Upper lobe of left lung (tissue), 6 donors: Measurements from ENCODE around the gene SLC22A16. TPM values are rescaled to one million over a fixed set of nuclear protein-coding genes. Genes with fewer than 3 reads are reported as not detected.
A peak's percentile ranks its signal among the peaks of the same experiment; 100 is the strongest.

Source experiments
- ATAC-seq, 2 donors: fragments of 200-7000 bp; cut with Tn5 transposase; one replicate each; pipeline ENCODE4 v1.9.1; 2022; ENCODE audit warnings: mild to moderate bottlenecking in 2 of 2, moderate library complexity in 2 of 2; ENCODE audit not compliant: low FRiP score in 2 of 2
- DNase-seq, 2 donors: peaks; one replicate each; pipeline ENCODE4 v3.0.0-alpha.2; 2019 to 2020
- H3K27ac ChIP-seq, 4 donors: fragments of 200-600 bp; sonication (generic); one replicate each; pipeline ENCODE4 v1.5.1; 2016 to 2019
- H3K27me3 ChIP-seq, 4 donors: fragments of 200-600 bp; sonication (generic); one replicate each; pipeline ENCODE4 v1.5.1; 2017 to 2019
- H3K36me3 ChIP-seq, 4 donors: fragments of 200-600 bp; sonication (generic); one replicate each; pipeline ENCODE4 v1.5.1; 2016 to 2019
- H3K4me1 ChIP-seq, 4 donors: fragments of 200-600 bp; sonication (generic); one replicate each; pipeline ENCODE4 v1.5.1; 2018 to 2019
- H3K4me3 ChIP-seq, 4 donors: fragments of 200-600 bp; sonication (generic); one replicate each; pipeline ENCODE4 v1.5.1; 2017 to 2019; ENCODE audit warnings: mild to moderate bottlenecking in 2 of 4, moderate library complexity in 1 of 4
- H3K9me3 ChIP-seq, 4 donors: fragments of 200-600 bp; sonication (generic); one replicate each; pipeline ENCODE4 v1.5.1; 2018 to 2019
- EP300 ChIP-seq, 4 donors: sonication (generic); formaldehyde crosslinking; IDR thresholded peaks; one replicate each; pipeline ENCODE4 v1.5.1; 2017; ENCODE audit warnings: antibody characterized with exemption in 4 of 4, control low read depth in 2 of 4
- POLR2A ChIP-seq, 4 donors: fragments of 450-650 bp; IDR thresholded peaks; one replicate each; pipeline ENCODE4 v1.5.1; 2016 to 2017; ENCODE audit warnings: antibody characterized with exemption in 4 of 4, mild to moderate bottlenecking in 2 of 4
- POLR2AphosphoS5 ChIP-seq, 2 donors: sonication (generic); formaldehyde crosslinking; IDR thresholded peaks; one replicate each; pipeline ENCODE4 v1.5.1; 2017; ENCODE audit warnings: antibody characterized with exemption in 2 of 2
- WGBS, 2 donors: methylation state at CpG; one replicate each; pipeline ENCODE4 v1.1.5; 2017 to 2018; 5-methylcytosine and 5-hydroxymethylcytosine counted together
- total RNA-seq, 6 donors: library from RNA; depleted of rRNA in 4 of 6; stranded (reverse); fragments of >200 nt in 4 of 6; gene quantifications; one replicate each; pipeline versions ENCODE4 v1.1.0 to v1.2.1, GENCODE V29; 2016 to 2021
- TF ChIP-seq, protein P1 (sequence below), 6 experiments: fragments of 450-650 bp in 4 of 6; fragments of 200-600 bp in 2 of 6; sonication (generic) in 2 of 6; IDR thresholded peaks; one replicate each; pipeline ENCODE4 v1.5.1; 2016 to 2019; ENCODE audit warnings: antibody characterized with exemption in 6 of 6
- donor health status: DM: no; HTN: no; CAD: no; lungs with moderate emphysema.
- donor health status: DM: no; HTN: yes; CAD: no; lungs with severe emphysema.

The SLC22A16 gene
- total RNA-seq, 6 donors from 2014 or later = 0.20 to 1.7 (median 0.59) TPM; not detected in 2

DNA sequence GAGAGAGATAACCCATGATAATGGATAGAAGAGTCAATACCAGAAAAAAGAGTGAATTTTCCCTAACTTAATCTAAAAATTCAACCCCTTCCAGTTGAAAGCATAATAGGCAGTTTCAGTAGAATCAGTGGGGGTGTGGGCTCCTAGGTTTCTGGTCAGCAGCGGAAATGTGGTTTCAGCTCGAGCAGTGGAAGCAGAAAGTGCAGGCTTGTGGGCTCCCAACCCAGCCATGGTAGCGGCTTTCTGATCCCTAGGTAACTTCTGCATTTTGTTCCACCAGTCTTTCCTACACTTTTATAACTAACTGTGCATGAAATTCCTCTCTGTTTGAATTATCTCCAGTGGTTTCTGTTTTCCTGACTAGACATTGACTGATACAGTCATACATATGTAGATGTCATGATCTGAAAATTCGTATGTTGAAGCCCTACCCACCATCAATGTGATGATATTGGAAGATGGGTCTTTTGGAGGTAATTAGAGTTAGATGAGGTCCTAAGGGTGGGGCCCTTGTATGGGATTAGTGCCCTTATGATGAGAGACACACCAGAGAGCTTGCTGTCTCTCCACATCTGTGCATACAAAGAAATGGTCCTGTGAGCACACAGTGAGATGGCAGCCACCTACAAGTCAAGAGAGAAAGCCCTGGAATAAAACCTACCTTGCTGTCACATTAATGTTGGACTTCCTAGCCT lies 54.5 kb downstream of the SLC22A16 start:
- 42 to 54% methylated on average over 4 of the region's 4 CpGs for WGBS, 2 donors
- ATAC-seq (peak in 1 of 2 donors; percentile 53), DNase-seq (no peak)
- Histone ChIP-seq H3K27me3 (no peaks in the 10 kb centered on the region), H3K4me1 (no peaks in the 10 kb centered on the region), H3K4me3 (no peak overlapping the region), H3K9me3 (no peaks in the 10 kb centered on the region), H3K36me3 (no peaks in the 10 kb centered on the region), H3K27ac (no peak overlapping the region)
- no peak for TF ChIP-seq POLR2A (IDR thresholded peaks at IDR 0.05)
- TF ChIP-seq EP300 (IDR thresholded peaks at IDR 0.05) = no peak
- TF ChIP-seq, protein P1, sequence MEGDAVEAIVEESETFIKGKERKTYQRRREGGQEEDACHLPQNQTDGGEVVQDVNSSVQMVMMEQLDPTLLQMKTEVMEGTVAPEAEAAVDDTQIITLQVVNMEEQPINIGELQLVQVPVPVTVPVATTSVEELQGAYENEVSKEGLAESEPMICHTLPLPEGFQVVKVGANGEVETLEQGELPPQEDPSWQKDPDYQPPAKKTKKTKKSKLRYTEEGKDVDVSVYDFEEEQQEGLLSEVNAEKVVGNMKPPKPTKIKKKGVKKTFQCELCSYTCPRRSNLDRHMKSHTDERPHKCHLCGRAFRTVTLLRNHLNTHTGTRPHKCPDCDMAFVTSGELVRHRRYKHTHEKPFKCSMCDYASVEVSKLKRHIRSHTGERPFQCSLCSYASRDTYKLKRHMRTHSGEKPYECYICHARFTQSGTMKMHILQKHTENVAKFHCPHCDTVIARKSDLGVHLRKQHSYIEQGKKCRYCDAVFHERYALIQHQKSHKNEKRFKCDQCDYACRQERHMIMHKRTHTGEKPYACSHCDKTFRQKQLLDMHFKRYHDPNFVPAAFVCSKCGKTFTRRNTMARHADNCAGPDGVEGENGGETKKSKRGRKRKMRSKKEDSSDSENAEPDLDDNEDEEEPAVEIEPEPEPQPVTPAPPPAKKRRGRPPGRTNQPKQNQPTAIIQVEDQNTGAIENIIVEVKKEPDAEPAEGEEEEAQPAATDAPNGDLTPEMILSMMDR (IDR thresholded peaks at IDR 0.05) = no peak
- TF ChIP-seq POLR2AphosphoS5 (IDR thresholded peaks at IDR 0.05) = no peak

DNA sequence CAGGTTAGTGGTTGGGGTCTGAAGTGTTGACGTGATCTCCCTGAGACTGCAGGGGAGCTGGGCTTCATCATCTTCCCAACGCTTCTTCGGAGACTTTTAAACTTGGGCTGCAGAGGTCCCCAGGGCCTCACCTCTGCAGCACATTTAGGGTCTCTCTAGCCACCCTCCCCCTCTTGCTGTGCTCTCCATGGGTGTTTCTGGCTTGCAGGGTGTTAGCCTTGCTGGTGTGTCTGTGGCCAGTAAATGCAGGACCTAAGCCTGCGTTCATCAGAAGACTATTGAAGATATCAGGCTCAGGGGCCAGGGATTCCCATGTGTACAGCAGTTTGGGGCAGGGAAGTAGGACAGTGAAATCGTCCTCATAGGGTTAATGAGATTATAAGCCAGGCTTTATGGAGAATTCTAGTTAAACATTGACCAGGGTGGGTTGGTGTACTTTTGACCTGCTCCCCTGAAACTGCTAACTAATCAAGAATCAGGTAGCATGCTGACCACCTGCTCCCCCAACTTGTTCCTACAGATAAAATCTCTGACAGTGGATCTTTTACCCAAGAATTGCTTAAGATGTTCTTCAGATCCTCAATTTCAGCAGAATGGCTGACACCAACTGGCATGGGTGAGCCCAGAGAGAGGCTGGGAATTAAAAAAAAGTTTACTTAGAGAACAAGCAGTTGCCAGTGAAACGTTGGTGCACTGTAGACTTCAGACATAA lies 57.2 kb downstream of the SLC22A16 start:
- WGBS, 2 donors = 69 to 71% methylated on average over 6 of the region's 6 CpGs
- Histone ChIP-seq H3K36me3 (no peaks in the 10 kb centered on the region), H3K4me3 (no peak overlapping the region), H3K4me1 (peaks cover 5 to 11% (median 7%) of the 10 kb centered on the region in 4 donors), H3K27me3 (no peaks in the 10 kb centered on the region), H3K27ac (no peak overlapping the region), H3K9me3 (no peaks in the 10 kb centered on the region)
- TF ChIP-seq POLR2A (IDR thresholded peaks at IDR 0.05) (no peak), EP300 (IDR thresholded peaks at IDR 0.05) (no peak), POLR2AphosphoS5 (IDR thresholded peaks at IDR 0.05) (no peak)
- TF ChIP-seq, protein P1 (IDR thresholded peaks at IDR 0.05) = no peak
- no peak for ATAC-seq
- DNase-seq = no peak

DNA sequence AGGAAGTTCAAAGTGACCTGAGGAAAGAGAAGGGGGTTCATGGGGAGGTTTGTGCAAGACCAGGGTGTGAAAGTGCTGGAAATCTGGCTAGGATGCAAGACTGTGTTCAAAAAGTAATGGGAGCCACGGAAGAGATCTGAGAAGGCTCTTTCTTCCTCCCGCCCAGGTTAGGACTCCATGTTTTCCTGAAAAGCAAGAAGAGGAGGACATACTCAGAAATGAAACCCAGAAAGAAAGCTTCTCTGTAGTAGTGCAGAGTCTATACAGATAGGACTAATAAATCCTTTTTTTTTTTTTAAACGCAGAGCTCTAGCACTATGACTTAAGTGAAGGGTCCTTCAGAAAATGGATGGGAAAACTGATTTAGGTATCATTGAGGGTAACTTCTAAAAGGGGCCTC lies 57.8 kb downstream of the SLC22A16 start:
- 74 to 82% methylated on average over 3 of the region's 3 CpGs for WGBS, 2 donors
- H3K36me3 ChIP-seq = no peaks in the 10 kb centered on the region
- H3K27ac ChIP-seq = no peak overlapping the region
- peaks cover 5 to 15% (median 8%) of the 10 kb centered on the region in 4 donors for H3K4me1 ChIP-seq
- no peaks in the 10 kb centered on the region for H3K27me3 ChIP-seq
- DNase-seq = no peak
- TF ChIP-seq POLR2A (IDR thresholded peaks at IDR 0.05) = no peak
- no peak for ATAC-seq
- no peaks in the 10 kb centered on the region for H3K9me3 ChIP-seq
- no peak overlapping the region for H3K4me3 ChIP-seq

DNA sequence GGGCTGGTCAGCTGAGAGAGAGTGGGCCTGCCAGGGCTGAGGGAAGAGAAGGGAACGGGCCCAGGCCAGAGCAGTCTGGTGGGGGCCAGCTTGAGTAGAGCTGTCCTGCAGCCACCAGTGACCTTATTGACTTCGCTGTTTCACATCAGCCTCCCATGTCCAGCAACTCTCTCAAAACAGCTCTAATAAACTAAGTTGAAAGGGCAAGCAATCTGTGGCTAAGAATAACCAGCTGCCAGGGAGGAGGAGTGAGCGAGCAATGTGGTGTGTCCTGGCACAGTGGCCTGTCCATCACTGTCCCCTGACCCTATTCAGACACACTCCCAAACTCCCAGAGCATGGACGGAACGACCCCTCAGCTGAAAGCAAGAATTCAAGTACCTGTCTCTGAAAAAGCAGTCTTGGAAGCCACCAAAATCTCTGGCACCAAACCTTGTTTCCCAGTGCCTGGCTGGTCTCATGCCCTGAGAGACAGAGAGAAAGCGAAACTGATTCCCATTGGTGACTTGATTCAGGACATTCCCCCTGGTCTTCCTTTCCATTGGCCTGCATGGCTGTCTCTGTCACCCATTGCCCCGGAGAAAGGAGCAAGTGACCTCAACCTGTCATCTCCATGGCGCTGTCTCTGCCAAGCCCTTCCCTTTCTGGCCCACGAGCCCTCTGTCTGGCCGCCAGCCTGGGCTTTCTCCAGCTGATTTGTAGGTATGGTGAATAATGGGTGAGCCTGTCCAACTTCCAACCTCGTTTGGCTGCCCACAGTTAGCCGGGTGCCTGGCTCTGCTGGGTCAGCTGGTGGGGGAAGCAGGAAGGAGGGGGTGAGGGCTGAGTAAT lies 61.1 kb downstream of the SLC22A16 start, which contains the start of gene DDO:
DDO (minus strand) TSS at position 490 of the 831 bp plus-strand sequence. CDS start 2,113 bp downstream, outside the sequence.
- Histone ChIP-seq H3K36me3 (no peaks in the 10 kb centered on the region), H3K27me3 (no peaks in the 10 kb centered on the region), H3K4me1 (peaks cover 5 to 15% (median 8%) of the 10 kb centered on the region in 4 donors), H3K4me3 (peak within 1 kb of the TSS in 3 of 4 donors; percentile 37 to 49 (median 42)), H3K27ac (peak within 1 kb of the TSS; percentile 65 to 85 (median 80)), H3K9me3 (no peaks in the 10 kb centered on the region)
- peak; percentile 85 to 92 for ATAC-seq
- TF ChIP-seq EP300 (IDR thresholded peaks at IDR 0.05) (no peak), POLR2AphosphoS5 (IDR thresholded peaks at IDR 0.05) (peak in 1 of 2 donors; percentile 46)
- peak; percentile 70 to 72 for DNase-seq
- WGBS, 2 donors = 33 to 59% methylated on average over 5 to 12 of the region's 12 CpGs

DNA sequence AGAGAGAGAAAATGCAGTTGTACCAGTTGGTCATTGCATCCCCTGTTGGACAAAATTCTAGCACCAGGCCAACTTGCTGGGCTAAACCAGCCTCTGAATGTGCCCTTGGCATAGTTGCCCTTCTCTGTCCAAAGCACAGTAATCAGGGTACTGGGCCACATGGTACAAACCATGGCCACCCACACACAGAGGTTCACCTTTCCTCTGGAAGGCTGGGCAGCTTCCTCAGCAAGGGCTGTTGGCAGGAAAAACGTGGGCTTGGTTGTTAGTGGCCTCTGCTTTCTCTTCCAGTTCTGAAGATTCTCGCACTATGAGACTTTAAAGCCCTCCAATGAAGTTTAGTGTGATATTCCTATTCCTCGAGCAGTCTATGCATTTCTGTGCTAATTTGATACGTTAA lies 61.7 kb downstream of the SLC22A16 start:
- Histone ChIP-seq H3K27ac (peak overlapping the region; percentile 65 to 85 (median 80)), H3K36me3 (no peaks in the 10 kb centered on the region), H3K27me3 (no peaks in the 10 kb centered on the region), H3K4me3 (peak overlapping the region in 3 of 4 donors; percentile 37 to 49 (median 42)), H3K4me1 (peaks cover 5 to 15% (median 8%) of the 10 kb centered on the region in 4 donors), H3K9me3 (no peaks in the 10 kb centered on the region)
- ATAC-seq (peak; percentile 12 to 52), DNase-seq (no peak)
- WGBS, 2 donors = 53 to 61% methylated on average over 4 of the region's 4 CpGs
- TF ChIP-seq EP300 (IDR thresholded peaks at IDR 0.05) (no peak), POLR2A (IDR thresholded peaks at IDR 0.05) (no peak), POLR2AphosphoS5 (IDR thresholded peaks at IDR 0.05) (no peak)
- TF ChIP-seq, protein P1 (IDR thresholded peaks at IDR 0.05) = no peak
